ENCODE data around the gene SMARCA4.
"Not testable (repeated sequence)": the region's sequence is repeated elsewhere in the genome, so short reads cannot be mapped to it uniquely, and the experiment has no call there.

The SMARCA4 gene

GRCh38 chr19:11041194-11041593 lies 80.4 kb downstream of the SMARCA4 start:
- DNase-seq = no peak

DNA sequence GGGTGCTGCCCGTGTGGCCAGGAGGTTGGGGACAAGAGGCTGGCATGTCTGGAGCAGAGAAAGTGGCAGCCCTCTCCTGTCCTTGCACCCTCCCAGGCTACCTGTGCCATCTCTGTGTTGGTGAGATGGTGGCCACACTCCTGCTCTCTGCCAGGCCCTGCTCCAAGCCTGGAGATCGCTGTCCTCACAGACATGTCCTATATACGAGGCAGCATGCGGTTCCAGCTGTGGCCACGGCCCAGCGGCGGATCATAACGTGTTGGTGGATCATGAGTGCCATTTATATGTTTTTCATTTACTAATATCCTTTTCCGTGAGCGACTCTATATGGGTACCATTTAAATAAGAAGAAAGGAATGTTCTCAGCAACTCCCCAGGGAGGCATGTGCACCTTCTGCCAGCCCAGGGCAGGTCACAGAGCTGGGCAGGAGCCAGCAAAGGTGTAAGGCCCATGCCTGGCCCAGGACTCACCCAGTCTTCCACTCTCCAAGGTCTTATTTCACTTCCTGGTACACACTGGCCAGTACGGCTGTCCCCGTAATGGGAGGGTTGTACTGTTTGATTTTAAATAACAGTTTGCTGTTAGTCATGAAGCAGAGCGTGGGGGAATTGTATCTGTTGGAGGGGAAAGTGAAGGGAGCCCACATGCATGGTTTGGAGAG lies 81.3 kb downstream of the SMARCA4 start:
- DNase-seq = no peak

- DNase-seq = no peak
These were observed 83.6 kb downstream of the SMARCA4 start for GRCh38 chr19:11044431-11044830.

- DNase-seq = no peak
These were observed 84.7 kb downstream of the SMARCA4 start for GRCh38 chr19:11045536-11045935.

GRCh38 chr19:11046605-11047354 lies 86.0 kb downstream of the SMARCA4 start:
- DNase-seq = no peak

DNA sequence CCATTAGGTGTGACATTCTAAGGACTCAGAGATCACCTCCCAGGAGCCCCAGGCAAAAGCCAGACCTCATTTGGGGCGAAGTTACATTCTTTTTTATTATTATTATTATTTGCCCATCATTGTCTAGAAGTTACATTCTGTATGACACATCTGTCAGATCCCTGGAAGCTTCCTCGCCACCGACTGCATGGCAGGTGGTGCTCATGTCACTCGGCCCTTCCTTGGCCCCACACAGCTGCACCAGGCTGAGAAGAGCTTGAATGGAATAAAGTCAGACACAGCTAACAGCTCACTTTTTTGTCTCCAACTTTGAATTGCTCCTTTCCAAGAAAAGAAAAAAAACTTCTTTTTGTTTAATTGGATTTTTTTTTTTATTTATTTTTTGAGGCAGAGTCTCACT lies 87.0 kb downstream of the SMARCA4 start:
- no peak for DNase-seq

DNA sequence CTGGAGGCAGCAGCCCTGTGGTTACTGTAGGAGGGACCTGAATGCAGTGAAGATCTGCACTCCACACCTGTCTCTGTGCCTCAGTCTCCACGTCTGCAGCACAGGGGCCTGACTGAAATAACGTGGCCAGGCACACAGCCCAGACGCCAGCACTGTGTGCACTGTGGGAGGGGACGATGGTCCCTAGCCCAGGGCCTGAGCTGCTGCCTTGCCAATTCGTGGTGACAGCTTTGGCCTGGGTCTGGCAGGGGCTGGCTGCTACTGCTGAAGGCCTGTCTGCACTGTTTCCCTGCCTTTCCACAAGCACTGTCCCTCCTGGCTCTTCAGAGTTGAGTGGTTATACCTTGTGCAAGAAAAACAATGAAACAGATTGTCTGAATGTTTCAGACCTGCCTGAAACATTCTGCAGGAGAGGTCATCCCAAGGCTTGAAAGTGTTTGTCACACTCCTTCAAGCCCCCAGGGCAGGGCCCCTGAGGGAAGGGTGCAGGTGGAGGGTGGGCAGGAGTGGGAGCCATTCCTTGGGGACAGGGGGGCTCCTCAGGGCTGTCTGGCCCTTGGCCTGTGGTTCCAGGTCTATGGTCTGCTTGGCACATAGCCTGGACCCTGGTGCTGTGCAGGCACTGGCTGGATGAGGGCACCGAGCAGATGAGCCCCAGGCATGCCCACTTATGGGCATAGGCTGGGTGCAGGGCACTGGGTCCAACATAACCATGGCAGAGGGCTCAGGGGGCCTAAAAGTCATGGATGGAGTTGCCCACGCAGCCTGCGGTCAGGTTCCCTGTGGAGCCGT lies 89.7 kb downstream of the SMARCA4 start:
- no peak for DNase-seq

GRCh38 chr19:11053817-11054195 lies 93.0 kb downstream of the SMARCA4 start:
- DNase-seq = no peak

DNA sequence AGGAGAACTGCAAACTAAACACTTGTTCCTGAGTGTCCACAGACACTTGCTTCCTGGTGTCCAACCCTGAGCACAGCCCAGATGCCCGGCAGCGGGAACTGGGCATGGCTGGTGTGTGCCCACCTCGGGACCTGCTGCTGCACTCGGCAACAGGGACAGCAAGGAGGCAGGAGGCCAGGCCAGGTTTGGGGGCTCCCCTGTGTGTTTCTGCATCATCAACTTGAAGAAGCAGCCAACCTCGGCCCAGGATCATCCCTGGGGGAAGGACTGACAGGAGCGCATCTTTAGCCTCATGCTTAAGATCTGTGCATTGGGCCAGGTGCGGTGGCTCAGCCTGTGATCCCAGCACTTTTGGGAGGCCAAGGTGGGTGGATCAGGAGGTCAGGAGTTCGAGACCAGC lies 93.4 kb downstream of the SMARCA4 start:
- DNase-seq = no peak

- no peak for DNase-seq
These were observed 93.8 kb downstream of the SMARCA4 start for GRCh38 chr19:11054628-11055027.

- DNase-seq = no peak
These were observed 97.6 kb downstream of the SMARCA4 start for GRCh38 chr19:11058246-11059030.

GRCh38 chr19:11059511-11060358 lies 98.9 kb downstream of the SMARCA4 start:
- no peak for DNase-seq

DNA sequence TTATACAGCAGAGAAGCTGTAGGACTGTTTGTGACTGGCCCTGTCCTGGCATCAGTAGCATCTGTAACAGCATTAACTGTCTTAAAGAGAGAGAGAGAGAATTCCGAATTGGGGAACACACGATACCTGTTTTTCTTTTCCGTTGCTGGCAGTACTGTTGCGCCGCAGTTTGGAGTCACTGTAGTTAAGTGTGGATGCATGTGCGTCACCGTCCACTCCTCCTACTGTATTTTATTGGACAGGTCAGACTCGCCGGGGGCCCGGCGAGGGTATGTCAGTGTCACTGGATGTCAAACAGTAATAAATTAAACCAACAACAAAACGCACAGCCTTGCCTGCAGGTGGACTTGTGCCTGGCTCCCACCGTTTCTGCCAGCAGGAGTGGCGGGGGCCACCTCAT lies 101.1 kb downstream of the SMARCA4 start:
- DNase-seq = no peak

GRCh38 chr19:11063434-11063833 lies 102.6 kb downstream of the SMARCA4 start:
- no peak for DNase-seq

- no peak for DNase-seq
These were observed 104.0 kb downstream of the SMARCA4 start for GRCh38 chr19:11064831-11065303.

DNA sequence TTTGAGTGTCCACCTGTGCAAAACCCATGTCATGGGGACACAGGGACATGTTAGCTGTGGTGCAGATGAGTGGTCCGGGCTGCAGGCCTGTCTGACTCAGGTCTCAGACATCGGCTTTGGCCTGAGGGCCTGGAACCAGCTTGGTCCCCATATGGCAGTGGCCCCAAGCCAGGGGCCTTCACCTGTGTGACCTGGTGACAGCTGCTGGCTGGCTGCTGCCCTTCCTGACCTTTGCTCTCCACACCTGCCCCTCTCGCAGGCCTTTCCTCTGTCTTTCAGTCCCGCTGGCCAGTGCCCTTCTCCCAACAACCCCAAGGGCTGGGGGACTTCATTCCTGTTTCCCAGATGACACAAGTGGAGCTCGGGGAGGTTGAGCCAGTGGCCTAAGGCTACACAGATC lies 105.5 kb downstream of the SMARCA4 start:
- no peak for DNase-seq

GRCh38 chr19:11067356-11068113 lies 106.7 kb downstream of the SMARCA4 start:
- no peak for DNase-seq

DNA sequence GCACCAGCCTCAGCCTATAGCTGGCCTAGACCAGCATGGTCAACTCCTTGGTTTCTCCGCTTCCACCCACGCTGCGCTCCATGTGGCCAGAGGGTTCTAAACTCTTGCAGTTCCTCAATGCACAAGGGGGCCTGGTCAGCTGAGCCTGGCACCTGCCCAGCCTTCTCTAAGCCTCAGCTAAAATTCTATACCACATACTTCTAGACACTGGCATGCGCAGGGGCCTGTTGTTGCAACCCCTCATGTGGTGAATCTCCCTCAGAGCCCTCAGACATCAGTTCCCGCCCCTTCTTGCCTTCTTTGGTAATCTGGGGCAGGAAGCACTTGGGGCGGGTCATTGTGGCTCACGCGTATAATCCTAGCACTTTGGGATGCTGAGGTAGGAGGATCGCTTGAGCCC lies 108.7 kb downstream of the SMARCA4 start:
- DNase-seq = no peak

- DNase-seq = no peak
These were observed 109.3 kb downstream of the SMARCA4 start for GRCh38 chr19:11070123-11070522.

DNA sequence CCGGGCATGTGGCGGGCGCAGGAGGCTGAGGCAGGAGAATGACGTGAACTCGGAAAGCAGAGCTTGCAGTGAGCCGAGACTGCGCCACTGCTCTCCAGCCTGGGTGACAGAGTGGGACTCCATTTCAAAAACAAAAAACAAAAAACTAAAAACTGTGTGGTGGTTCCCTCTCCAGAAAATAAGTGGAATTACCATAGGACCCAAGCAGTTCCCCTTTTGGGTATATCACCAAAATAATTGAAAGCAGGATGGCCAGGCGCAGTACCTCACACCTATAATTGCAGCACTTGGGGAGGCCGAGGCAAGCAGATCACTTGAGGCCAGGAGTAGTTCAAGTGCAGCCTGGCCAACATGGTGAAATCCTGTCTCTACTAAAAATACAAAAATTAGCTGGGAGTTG lies 112.7 kb downstream of the SMARCA4 start:
- DNase-seq = no peak

DNA sequence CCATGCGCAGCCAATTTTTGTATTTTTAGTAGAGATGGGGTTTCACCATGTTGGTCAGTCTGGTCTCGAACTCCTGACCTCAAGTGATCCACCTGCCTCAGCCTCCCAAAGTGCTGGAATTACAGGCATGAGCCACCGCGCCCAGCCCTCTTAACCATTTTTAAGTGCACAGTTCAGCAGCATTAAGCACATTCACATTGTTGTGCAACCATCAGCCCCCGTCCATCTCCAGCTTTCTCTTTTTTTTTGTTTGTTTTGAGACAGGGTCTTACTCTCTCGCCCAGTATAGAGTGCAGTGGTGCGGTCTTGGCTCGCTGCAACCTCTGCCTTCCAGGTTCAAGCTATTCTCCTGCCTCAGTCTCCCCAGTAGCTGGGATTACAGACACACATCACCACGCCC lies 116.0 kb downstream of the SMARCA4 start:
- DNase-seq = not testable (repeated sequence)

All from NCI-H526 treated with DMSO at 0.1 percent for 48 hours (cell line).